SU-DHL-6 (cell line): ENCODE data around the gene PPHLN1.

Source experiments
- EZH2phosphoT487 ChIP-seq: fragments of 200-600 bp; sonication (generic), shearing (Covaris generic); conservative IDR thresholded peaks from 2 replicates; pipeline ENCODE4 v1.6.1; 2018; ENCODE audit warnings: mild to moderate bottlenecking, antibody characterized with exemption, low read length, moderate library complexity, mixed read lengths
- TF ChIP-seq, protein P1 (sequence below): fragments of 200-600 bp; sonication (generic); IDR thresholded peaks from one replicate; pipeline ENCODE4 v1.5.1; 2017; ENCODE audit warnings: antibody characterized with exemption, mild to moderate bottlenecking, low read length, moderate library complexity; ENCODE audit not compliant: insufficient read depth, poor library complexity, severe bottlenecking

DNA sequence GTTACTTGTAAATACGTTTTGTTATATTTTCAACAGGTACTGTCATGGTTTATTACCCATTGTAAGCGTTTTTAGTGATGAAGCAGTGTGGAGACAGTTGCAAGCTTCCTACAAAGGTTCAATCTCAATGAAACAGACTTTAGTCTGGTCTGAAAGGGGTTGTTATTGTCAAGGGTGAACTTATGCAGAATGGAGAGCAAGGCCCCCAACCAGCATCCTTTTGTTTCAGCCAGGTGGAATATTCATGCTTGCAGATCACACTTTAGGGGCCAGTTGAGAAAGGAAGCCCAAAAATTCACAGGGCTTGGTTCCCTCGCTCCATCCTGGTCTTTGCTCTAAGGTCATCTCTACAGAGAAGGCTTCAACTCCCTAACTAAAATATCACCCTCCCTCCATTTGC is 159.9 kb downstream of the PPHLN1 start:
- TF ChIP-seq, protein P1, sequence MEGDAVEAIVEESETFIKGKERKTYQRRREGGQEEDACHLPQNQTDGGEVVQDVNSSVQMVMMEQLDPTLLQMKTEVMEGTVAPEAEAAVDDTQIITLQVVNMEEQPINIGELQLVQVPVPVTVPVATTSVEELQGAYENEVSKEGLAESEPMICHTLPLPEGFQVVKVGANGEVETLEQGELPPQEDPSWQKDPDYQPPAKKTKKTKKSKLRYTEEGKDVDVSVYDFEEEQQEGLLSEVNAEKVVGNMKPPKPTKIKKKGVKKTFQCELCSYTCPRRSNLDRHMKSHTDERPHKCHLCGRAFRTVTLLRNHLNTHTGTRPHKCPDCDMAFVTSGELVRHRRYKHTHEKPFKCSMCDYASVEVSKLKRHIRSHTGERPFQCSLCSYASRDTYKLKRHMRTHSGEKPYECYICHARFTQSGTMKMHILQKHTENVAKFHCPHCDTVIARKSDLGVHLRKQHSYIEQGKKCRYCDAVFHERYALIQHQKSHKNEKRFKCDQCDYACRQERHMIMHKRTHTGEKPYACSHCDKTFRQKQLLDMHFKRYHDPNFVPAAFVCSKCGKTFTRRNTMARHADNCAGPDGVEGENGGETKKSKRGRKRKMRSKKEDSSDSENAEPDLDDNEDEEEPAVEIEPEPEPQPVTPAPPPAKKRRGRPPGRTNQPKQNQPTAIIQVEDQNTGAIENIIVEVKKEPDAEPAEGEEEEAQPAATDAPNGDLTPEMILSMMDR: no peak
- TF ChIP-seq EZH2phosphoT487: no peak
